ENCODE data around the gene CBX6. TPM values are rescaled to one million over a fixed set of nuclear protein-coding genes. Genes with fewer than 3 reads are reported as not detected.
A peak's percentile ranks its signal among the peaks of the same experiment; 100 is the strongest.

The CBX6 gene
- polyA plus RNA-seq, 1 donor from 2014 or later, result 7.1 TPM

DNA sequence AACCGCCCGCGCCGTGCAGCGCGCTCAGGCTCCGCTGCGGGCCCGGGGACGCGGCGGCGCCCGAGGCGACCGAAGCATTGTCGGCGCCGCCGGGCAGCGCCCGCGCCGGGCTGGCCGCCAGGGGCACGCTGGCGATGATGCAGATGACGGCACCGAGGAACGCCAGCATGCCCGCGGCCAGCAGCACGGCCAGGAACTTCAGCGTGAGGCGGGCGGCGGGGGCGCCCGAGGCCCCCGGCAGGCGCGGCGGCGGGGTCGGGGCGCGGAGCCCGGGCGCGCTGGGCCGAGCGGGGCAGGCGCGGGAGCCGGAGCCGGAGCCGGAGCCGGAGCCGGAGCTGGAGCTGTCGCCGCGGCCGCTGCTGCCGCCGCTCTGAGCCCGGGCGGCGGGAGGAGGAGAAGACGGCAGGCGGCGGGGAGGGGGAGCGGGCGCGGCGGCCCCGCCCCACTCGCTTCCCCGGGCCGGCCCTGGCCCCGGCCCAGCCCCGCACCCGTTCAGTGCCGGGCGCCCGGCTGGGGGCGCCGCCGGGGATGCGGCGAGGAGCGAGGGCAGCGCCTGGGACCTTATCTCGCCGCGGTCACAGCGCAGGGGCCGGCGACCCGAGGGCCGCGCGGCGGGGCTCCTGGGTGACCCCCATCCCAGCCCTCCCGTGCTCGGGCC lies 28.2 kb downstream of the CBX6 start, which contains the start of gene NPTXR:
NPTXR (minus strand) TSS at position 372 of the 658 bp plus-strand sequence.
- no peaks in the 10 kb centered on the region for H3K36me3 Mint-ChIP-seq
- H3K9me3 Mint-ChIP-seq, result no peaks in the 10 kb centered on the region
- H3K4me1 Mint-ChIP-seq, result peaks cover 5 to 10% (median 6%) of the 10 kb centered on the region in 3 donors
- H3K27me3 Mint-ChIP-seq, result peaks cover 37% of the 10 kb centered on the region
- no peak within 1 kb of the TSS for H3K27ac Mint-ChIP-seq
- H3K4me3 Mint-ChIP-seq, result peak within 1 kb of the TSS; percentile 70 to 92 (median 79)

GRCh38 chr22:38843201-38843656 lies 28.8 kb downstream of the CBX6 start:
- Mint-ChIP-seq H3K4me1 (peaks cover 5 to 10% (median 6%) of the 10 kb centered on the region in 3 donors), H3K4me3 (peak overlapping the region in 1 of 4 donors; percentile 92), H3K27ac (no peak overlapping the region), H3K36me3 (no peaks in the 10 kb centered on the region), H3K27me3 (peaks cover 39% of the 10 kb centered on the region), H3K9me3 (no peaks in the 10 kb centered on the region)

DNA sequence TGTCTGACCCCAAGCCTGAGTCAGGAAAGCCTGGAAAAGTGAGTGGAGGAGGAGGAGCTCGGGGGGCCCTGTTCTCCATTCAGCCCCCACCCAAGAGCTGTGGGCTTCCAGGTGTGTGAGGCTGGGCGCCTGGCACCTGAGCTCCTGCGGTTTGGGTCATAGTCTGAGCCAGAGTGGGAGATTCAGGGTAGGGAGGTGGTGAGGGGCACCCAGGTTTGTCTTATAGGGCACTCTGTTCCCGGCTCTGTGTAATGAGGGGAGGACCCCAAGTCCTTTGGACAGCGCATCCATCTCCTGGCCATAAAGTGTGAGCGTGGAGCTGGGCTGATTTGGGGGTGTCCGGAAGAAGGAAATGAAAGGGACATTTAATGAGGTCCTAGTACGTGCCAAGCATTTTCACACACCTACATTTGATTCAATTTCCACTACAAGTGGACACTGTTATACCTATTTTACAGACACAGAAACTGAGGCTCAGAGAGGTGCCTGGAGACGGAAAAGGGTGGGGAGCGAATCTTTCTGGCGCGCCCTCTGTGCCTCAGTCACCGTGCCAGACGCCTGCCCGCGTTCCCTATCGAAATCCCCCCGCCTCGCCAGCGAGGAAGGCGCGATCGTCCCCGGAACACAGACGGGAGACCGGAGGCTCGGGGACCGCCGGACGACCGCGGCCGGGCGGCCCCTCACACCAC lies 29.4 kb downstream of the CBX6 start:
- H3K36me3 Mint-ChIP-seq, result no peaks in the 10 kb centered on the region
- H3K4me1 Mint-ChIP-seq, result peaks cover 5 to 10% (median 6%) of the 10 kb centered on the region in 3 donors
- H3K9me3 Mint-ChIP-seq, result no peaks in the 10 kb centered on the region
- peaks cover 42% of the 10 kb centered on the region for H3K27me3 Mint-ChIP-seq
- peak overlapping the region; percentile 70 to 92 (median 79) for H3K4me3 Mint-ChIP-seq
- H3K27ac Mint-ChIP-seq, result no peak overlapping the region

DNA sequence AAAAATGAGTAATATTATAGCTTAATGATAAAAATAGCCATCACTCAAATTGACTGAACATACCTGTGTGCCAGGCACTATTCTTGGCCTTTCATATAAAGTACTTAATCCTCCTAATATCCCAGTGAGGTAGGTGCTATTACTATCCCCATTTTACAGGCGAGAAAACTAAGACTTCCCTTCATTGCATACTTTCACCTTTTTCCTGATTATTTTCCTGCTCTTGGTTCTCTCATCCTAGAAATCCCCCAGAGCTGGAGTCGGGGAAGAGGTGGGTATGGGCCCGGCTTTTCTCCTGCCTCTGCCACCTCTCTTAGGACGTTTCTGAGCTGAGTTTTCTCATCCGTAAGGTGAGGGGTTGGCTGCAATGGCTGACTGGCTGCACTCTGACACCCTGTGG lies 30.4 kb downstream of the CBX6 start:
- peak overlapping the region in 3 of 4 donors; percentile 25 to 37 (median 29) for H3K4me3 Mint-ChIP-seq
- H3K27me3 Mint-ChIP-seq, result peaks cover 46% of the 10 kb centered on the region

GRCh38 chr22:38841211-38841610 lies 30.8 kb downstream of the CBX6 start:
- Mint-ChIP-seq H3K27me3 (peaks cover 49% of the 10 kb centered on the region), H3K36me3 (no peaks in the 10 kb centered on the region), H3K27ac (no peak overlapping the region), H3K4me1 (peaks cover 5 to 10% (median 6%) of the 10 kb centered on the region in 3 donors), H3K4me3 (peak overlapping the region in 1 of 4 donors; percentile 29), H3K9me3 (no peaks in the 10 kb centered on the region)

More for the DNA sequence above, 30.4 kb downstream of the CBX6 start:
- Mint-ChIP-seq H3K9me3 (no peaks in the 10 kb centered on the region), H3K27ac (no peak overlapping the region), H3K4me1 (peaks cover 5 to 10% (median 6%) of the 10 kb centered on the region in 3 donors), H3K36me3 (no peaks in the 10 kb centered on the region)

DNA sequence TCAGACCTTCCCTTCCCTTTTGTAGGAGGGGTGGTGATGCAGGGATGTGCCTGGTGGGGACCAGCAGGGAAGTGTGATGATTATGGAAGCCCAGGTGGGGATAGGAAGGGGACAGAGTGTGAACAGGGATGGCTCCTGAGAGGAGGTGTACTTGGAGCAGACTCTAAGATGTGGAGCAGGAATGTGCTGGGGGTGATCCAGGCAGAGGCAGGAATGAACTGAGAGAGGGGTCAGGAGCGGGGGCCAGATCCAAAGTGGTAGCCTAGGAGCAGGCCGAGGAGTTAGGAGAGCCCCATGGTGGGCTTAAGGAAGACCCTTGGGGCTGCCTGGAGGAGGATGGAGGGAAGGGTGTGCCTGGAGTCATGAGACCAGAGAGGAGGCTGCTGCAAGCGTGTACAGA lies 31.9 kb downstream of the CBX6 start:
- no peaks in the 10 kb centered on the region for H3K9me3 Mint-ChIP-seq

GRCh38 chr22:38839686-38840085 lies 32.3 kb downstream of the CBX6 start:
- peak overlapping the region in 1 of 4 donors; percentile 12 for H3K4me3 Mint-ChIP-seq
- peaks cover 47% of the 10 kb centered on the region for H3K27me3 Mint-ChIP-seq
- no peak overlapping the region for H3K27ac Mint-ChIP-seq
- peaks cover 5 to 10% (median 6%) of the 10 kb centered on the region in 3 donors for H3K4me1 Mint-ChIP-seq
- no peaks in the 10 kb centered on the region for H3K36me3 Mint-ChIP-seq
- H3K9me3 Mint-ChIP-seq, result no peaks in the 10 kb centered on the region

More for the DNA sequence above, 31.9 kb downstream of the CBX6 start:
- Mint-ChIP-seq H3K4me3 (peak overlapping the region in 1 of 4 donors; percentile 12), H3K4me1 (peaks cover 5 to 10% (median 6%) of the 10 kb centered on the region in 3 donors), H3K27me3 (peaks cover 47% of the 10 kb centered on the region), H3K36me3 (no peaks in the 10 kb centered on the region), H3K27ac (no peak overlapping the region)

GRCh38 chr22:38837414-38837928 lies 34.5 kb downstream of the CBX6 start:
- Mint-ChIP-seq H3K9me3 (no peaks in the 10 kb centered on the region), H3K36me3 (no peaks in the 10 kb centered on the region), H3K4me1 (peaks cover 0 to 4% (median 0%) of the 10 kb centered on the region in 3 donors), H3K27me3 (peaks cover 41% of the 10 kb centered on the region), H3K4me3 (no peak overlapping the region), H3K27ac (peak overlapping the region in 1 of 3 donors; percentile 33)

DNA sequence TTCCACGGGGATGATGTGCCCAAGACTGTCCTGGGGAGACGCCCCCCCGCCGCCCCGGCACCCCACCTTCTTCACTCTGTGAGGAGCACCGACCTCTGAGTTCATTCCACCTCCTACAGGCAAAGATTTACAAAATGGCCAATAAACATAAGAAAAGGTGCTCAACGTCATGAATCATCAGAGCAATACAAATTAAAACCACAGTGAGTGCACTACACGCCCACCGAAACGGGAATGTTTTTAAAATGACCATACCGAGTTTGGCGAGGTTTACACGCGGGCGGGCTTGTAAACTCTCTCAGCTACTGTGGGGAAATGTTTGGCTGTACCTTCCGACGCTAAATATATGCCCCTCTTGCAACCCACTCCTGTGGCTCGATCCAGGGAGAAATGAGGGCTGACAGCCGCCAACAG lies 36.1 kb downstream of the CBX6 start:
- H3K4me3 Mint-ChIP-seq, result no peak overlapping the region
- H3K27ac Mint-ChIP-seq, result no peak overlapping the region
- H3K9me3 Mint-ChIP-seq, result no peaks in the 10 kb centered on the region
- H3K36me3 Mint-ChIP-seq, result no peaks in the 10 kb centered on the region
- H3K4me1 Mint-ChIP-seq, result peaks cover 0 to 4% (median 0%) of the 10 kb centered on the region in 3 donors
- peaks cover 30% of the 10 kb centered on the region for H3K27me3 Mint-ChIP-seq

- Mint-ChIP-seq H3K27me3 (peaks cover 25% of the 10 kb centered on the region), H3K27ac (no peak overlapping the region), H3K9me3 (no peaks in the 10 kb centered on the region), H3K4me3 (no peak overlapping the region), H3K36me3 (no peaks in the 10 kb centered on the region), H3K4me1 (no peaks in the 10 kb centered on the region)
Measured at GRCh38 chr22:38834991-38835390, 37.0 kb downstream of the CBX6 start.

- H3K4me3 Mint-ChIP-seq, result peak overlapping the region in 1 of 4 donors; percentile 12
- peak overlapping the region in 1 of 3 donors; percentile 41 for H3K27ac Mint-ChIP-seq
- H3K36me3 Mint-ChIP-seq, result no peaks in the 10 kb centered on the region
- H3K27me3 Mint-ChIP-seq, result peaks cover 20% of the 10 kb centered on the region
- no peaks in the 10 kb centered on the region for H3K9me3 Mint-ChIP-seq
- no peaks in the 10 kb centered on the region for H3K4me1 Mint-ChIP-seq
Measured at GRCh38 chr22:38834215-38834953, 37.6 kb downstream of the CBX6 start.

DNA sequence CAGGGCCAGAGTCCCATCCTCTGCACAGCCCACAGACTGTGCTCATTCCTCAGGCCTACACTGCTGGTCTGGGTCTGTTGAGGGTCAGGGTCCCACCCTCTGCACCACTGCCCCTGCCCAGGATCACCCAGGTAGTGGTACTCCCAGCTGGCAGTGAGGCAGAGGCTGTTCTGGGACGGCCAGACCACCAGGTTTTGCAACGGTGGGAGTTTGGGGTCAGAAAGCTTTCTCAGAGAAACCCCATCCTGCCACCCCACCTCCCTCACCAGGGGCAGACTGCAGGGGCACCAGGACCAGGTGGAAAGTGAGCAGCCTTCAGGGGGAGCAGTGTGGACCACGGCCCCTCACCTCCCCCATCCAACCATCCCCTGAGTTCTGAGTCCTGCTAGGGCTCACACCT lies 39.0 kb downstream of the CBX6 start:
- Mint-ChIP-seq H3K27ac (no peak overlapping the region), H3K9me3 (no peaks in the 10 kb centered on the region), H3K4me1 (no peaks in the 10 kb centered on the region), H3K4me3 (no peak overlapping the region), H3K27me3 (peaks cover 14% of the 10 kb centered on the region), H3K36me3 (no peaks in the 10 kb centered on the region)

DNA sequence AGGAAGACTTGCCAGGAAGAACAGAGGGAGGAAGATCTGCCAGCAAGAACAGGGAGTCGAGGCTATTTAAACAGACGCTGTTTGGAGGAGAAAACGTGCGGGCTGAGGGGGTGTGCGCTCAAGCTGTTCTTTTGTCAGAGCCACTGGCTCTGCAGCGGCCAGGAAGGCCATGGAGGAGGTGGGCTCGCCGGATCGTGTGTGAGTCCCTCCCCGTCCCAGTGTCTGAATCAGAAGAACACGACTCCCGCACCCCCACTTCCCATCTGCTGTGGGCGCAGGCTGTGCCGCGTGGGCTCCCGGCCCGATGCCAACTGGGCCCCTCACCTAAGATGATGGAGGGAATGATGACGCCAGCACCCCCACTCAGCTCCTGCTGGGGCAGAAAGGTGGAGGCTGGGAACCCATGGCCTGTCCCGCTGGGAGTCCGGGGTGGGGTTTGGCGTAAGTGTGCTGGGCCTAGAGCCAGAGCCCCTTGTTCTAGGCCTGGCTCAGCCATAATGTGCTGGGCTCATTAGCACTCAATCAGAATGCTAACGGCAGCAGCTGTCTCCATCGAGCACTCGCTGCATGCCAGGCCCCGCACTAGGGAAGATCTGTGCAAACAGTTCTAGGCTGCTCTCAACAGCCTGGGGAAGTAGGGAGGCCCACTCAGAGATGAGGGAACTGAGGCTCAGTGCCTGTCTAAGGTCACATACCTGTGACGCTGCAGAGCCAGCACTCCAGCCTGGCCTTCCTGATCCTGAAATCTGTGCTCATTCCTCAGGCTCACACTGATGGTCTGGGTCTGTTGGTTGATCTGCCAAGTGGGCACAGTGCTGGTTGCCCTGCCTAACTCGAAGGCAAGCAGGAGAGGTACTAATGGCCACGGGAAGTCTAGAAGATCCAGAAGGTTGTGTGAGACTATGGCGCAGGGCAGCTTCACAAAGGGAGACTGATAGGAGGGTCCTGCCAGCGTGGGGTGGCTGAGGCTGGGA lies 39.7 kb downstream of the CBX6 start:
- Mint-ChIP-seq H3K9me3 (no peaks in the 10 kb centered on the region), H3K27me3 (peaks cover 13% of the 10 kb centered on the region), H3K36me3 (no peaks in the 10 kb centered on the region), H3K4me1 (no peaks in the 10 kb centered on the region), H3K4me3 (no peak overlapping the region), H3K27ac (no peak overlapping the region)

All from IgD-negative memory B cell (primary cell).